GM18907 (cell line): ENCODE measurements around the gene ACSF3.
"Not testable (repeated sequence)": the region's sequence is repeated elsewhere in the genome, so short reads cannot be mapped to it uniquely, and the experiment has no call there.

Experiments used
- ATAC-seq: cut with Tn5 transposase; IDR thresholded peaks from one replicate; pipeline ENCODE4 v1.9.1; 2021; ENCODE audit warnings: mild to moderate bottlenecking, moderate library complexity; ENCODE audit not compliant: unreplicated experiment

ACSF3 gene

DNA sequence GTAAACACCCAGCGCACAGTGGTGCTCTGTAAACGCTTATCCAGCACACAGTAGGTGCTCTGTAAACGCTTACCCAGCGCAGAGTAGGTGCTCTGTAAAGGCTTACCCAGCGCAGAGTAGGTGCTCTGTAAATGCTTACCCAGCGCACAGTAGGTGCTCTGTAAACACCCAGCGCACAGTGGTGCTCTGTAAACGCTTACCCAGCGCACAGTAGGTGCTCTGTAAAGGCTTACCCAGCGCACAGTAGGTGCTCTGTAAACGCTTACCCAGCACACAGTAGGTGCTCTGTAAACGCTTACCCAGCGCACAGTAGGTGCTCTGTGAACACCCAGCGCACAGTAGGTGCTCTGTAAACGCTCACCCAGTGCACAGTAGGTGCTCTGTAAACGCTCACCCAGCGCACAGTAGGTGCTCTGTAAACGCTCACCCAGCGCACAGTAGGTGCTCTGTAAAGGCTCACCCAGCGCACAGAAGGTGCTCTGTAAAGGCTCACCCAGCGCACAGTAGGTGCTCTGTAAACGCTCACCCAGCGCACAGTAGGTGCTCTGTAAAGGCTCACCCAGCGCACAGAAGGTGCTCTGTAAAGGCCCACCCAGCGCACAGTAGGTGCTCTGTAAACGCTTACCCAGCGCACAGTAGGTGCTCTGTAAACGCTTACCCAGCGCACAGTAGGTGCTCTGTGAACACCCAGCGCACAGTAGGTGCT lies 92.4 kb downstream of the ACSF3 start:
- ATAC-seq, result not testable (repeated sequence)

- ATAC-seq, result not testable (repeated sequence)
These were observed 93.0 kb downstream of the ACSF3 start for GRCh38 chr16:89186593-89187031.

- no peak for ATAC-seq
These were observed 93.5 kb downstream of the ACSF3 start for GRCh38 chr16:89187032-89187769.

- no peak for ATAC-seq
These were observed 94.2 kb downstream of the ACSF3 start for GRCh38 chr16:89187770-89188392.

- not testable (repeated sequence) for ATAC-seq
These were observed 95.1 kb downstream of the ACSF3 start for GRCh38 chr16:89188471-89189357.

DNA sequence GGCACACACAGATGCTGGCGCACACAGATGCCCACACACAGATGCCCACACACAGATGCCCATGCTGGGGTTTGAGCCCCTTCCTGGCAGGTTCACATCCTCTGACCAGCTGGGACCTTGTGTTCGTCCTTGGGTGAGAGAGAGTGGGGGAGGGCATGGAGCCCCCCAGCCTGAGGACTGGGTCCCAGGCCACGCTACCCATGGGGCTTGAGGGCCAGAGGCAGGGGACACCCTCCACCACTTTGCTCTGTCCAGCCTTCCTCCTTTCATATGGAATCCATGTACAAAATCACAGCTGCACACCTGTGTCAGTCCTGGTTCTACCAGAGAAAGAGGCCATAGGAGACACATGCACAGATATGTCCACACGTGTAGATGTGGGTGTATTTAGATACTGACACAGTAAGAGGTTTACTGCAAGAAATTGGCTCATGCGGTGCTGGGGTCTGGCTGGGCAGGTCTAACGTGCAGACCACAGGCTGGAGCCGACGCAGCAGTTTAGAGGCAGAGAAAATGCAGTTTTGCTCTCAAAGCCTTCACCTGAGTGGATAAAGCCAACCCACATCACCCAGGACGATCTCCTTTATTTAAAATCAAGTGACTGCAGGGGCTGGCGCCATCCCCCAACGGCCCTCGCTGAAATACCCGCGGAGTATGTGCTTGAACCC lies 95.8 kb downstream of the ACSF3 start:
- ATAC-seq, result no peak

DNA sequence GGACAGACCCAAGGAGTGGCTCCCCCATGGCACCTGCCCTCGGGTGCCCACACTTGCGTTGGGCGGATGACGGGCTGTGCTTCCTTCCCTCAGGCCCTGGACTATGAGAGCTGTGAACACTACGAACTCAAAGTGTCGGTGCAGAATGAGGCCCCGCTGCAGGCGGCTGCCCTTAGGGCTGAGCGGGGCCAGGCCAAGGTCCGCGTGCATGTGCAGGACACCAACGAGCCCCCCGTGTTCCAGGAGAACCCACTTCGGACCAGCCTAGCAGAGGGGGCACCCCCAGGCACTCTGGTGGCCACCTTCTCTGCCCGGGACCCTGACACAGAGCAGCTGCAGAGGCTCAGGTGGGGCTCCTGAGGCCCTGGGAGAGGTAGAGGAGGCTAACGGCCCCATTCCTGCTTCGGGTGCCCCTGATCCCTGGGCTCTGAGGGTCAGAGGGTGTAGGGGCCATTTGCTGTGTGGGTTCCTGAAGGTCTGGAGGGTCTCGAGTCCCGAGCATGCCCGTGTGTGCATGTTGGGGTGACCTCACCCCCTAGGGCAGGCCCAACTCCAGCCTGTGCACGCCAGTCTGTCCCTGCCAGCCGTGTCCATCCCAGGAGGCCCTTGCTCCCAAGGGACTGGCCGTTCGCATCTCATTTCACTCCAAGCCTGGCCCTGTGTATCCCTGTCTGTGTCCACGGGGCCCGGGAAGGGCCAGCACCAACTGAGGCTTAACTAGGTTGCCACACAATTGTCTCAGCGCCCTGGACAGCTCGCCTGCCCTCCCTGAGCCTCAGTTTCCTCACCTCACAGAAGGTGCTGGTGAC lies 96.7 kb downstream of the ACSF3 start:
- ATAC-seq, result no peak

GRCh38 chr16:89191033-89191900 lies 97.6 kb downstream of the ACSF3 start:
- no peak for ATAC-seq

- no peak for ATAC-seq
These were observed 98.2 kb downstream of the ACSF3 start for GRCh38 chr16:89191901-89192185.

DNA sequence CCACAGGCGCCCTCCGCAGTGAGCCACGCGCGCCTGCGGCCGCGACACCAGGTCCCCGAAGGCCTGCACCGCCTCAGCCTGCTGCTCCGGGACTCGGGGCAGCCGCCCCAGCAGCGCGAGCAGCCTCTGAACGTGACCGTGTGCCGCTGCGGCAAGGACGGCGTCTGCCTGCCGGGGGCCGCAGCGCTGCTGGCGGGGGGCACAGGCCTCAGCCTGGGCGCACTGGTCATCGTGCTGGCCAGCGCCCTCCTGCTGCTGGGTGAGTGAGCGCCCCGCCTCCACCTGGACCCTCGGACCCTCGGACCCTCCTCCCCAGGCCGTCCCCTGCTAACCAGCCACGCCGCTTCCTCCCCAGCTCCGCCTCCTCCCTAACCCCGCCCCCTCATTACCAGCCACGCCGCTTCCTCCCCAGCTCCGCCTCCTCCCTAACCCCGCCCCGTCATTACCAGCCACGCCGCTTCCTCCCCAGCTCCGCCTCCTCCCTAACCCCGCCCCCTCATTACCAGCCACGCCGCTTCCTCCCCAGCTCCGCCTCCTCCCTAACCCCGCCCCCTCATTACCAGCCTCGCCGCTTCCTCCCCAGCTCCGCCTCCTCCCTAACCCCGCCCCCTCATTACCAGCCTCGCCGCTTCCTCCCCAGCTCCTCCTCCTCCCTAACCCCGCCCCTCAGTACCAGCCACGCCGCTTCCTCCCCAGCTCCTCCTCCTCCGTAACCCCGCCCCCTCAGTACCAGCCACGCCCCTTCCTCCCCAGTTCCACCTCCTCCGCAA lies 98.7 kb downstream of the ACSF3 start:
- ATAC-seq, result not testable (repeated sequence)

DNA sequence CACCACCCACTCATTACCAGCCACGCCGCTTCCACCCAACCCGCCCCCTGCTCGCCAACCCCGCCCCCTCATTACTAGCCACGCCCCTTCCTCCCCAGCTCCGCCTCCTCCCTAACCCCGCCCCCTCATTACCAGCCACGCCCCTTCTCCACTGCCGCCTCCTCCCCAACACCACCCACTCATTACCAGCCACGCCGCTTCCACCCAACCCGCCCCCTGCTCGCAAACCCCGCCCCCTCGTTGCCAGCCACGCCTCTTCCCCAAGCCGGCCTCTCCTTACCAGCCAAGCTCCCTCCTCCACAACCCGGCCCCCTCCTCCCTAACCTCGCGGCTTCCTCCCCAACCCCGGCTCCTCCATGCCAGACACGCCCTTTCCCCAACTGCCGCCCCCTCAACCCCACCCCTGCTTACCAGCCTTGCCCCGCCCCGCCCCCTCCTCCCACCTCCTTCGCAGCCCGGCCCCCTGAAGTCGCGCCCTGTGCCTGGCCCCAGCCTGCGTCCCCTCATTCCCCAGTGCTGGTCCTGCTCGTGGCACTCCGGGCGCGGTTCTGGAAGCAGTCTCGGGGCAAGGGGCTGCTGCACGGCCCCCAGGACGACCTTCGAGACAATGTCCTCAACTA lies 99.4 kb downstream of the ACSF3 start:
- ATAC-seq, result no peak

- ATAC-seq, result no peak
These were observed 100.1 kb downstream of the ACSF3 start for GRCh38 chr16:89193576-89194293.

- ATAC-seq, result no peak
These were observed 101.0 kb downstream of the ACSF3 start for GRCh38 chr16:89194340-89195311.

- ATAC-seq, result no peak
These were observed 102.0 kb downstream of the ACSF3 start for GRCh38 chr16:89195521-89196171.

DNA sequence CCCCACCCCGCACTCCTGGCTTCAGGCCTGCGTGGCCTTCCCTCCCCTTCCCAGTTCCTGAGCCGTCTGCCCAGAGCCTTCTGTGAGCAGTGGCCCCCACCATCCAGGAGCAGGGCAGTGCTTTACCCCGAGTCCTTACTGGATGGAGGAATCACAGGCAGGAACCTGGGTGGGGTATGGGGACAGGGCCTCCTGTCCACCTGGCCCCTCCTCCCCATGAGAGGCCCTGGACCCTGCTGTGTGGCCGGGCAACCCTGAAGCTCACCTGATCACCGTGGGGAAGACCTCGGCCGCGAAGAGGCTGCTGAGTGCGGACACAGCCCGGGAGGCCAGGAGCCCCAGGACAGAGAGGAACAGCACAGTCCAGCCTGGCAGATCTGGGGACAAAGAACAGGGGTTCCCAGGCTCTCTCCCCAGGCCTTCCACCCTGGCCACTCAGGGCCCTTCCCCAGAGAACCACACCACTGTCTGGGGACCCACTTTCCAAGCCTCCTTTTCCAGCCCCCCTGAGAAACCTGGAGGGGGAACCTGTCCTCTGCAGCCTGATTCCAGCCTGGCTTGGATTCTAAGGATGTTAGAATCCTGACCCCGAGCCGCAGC lies 103.5 kb downstream of the ACSF3 start:
- ATAC-seq, result no peak
